ENCODE data around the gene UPB1. TPM values are rescaled to one million over a fixed set of nuclear protein-coding genes. Genes with fewer than 3 reads are reported as not detected.
"Not testable (repeated sequence)": the region's sequence is repeated elsewhere in the genome, so short reads cannot be mapped to it uniquely, and the experiment has no call there.

The UPB1 gene
- total RNA-seq, 1 experiment from 2014 or later: 0.11 TPM

DNA sequence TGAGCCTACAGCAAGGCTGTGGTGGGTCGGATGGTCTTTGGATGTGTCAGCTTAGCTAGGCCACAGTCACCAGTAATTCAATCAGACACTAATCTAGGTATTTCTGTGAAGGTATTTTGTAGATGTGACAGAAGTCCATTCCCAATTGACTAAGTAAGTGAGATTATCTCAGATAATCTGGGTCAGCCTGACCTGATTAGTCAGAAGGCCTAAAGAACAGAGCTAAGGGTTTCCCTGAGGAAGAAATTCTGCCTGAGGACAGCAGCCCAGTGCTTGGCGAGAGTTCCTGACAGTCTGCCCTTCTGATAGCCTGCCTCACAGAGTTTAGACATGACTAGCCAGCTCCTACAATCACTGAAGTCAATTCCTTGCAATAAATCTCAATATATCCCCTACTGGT, 31.1 kb downstream of the UPB1 start:
- Histone ChIP-seq H3K4me1 (ENCODE audit: insufficient read depth, low read length, poor library complexity, severe bottlenecking) (no peaks in the 10 kb centered on the region), H3K9me3 (ENCODE audit: low read depth, low read length, poor library complexity, severe bottlenecking) (no peaks in the 10 kb centered on the region), H3K27me3 (replicated peaks; ENCODE audit: insufficient read depth, low read depth, low read length, poor library complexity) (no peaks in the 10 kb centered on the region), H3K36me3 (ENCODE audit: insufficient read depth, low read length, poor library complexity, severe bottlenecking) (no peaks in the 10 kb centered on the region), H3K27ac (ENCODE audit: low read depth, low read length, poor library complexity, severe bottlenecking) (no peak overlapping the region), H3K4me3 (ENCODE audit: low read depth, low read length, poor library complexity, severe bottlenecking) (no peak overlapping the region)
- TF ChIP-seq CTCF (conservative IDR thresholded peaks at IDR 0.05; ENCODE audit: low read depth, low read length): no peak
- no peak for TF ChIP-seq EZH2 (IDR thresholded peaks at IDR 0.05; ENCODE audit: borderline replicate concordance, low read depth, low read length, poor library complexity, severe bottlenecking)
- no peak for DNase-seq (ENCODE audit: low spot score)
- BruUV-seq (replicated peaks): no TSS peak
- intact Hi-C loops (cut with micrococcal nuclease; ENCODE audit: unreplicated experiment): loop anchor here (5.0 kb wide), 1 partner anchor 339 kb away; no protein-coding TSS in a partner anchor
- ChIA-PET POLR2A (ENCODE audit: low non-redundant PET) (no interaction called here), CTCF (interaction anchor here (0.5 to 0.9 kb wide), 2 partner anchors 20 to 105 kb away, joined by 3 to 4 read pairs; no protein-coding TSS in a partner anchor)

DNA sequence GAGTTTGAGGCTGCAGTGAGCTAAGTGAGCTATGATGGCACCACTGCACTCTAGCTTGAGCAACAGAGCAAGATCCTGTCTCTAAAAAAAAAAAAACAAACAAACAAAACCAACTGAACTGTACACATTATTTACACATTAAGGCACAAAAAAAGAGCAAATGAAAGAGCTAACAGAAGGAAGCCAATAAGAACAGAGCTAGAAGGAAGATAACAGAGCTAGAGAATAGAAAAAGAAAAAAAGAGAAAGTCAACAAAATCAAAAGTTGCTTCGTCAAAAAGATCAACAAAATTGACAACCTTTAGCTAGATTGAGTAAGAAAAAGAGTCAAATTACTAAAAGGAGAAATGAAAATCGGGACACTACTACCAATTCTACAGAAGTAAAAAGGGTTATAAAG, 34.8 kb downstream of the UPB1 start:
- no TSS peak for BruUV-seq (replicated peaks)
- H3K9me3 ChIP-seq (ENCODE audit: low read depth, low read length, poor library complexity, severe bottlenecking): no peaks in the 10 kb centered on the region
- DNase-seq (ENCODE audit: low spot score): no peak
- no peaks in the 10 kb centered on the region for H3K4me1 ChIP-seq (ENCODE audit: insufficient read depth, low read length, poor library complexity, severe bottlenecking)
- ChIA-PET POLR2A (ENCODE audit: low non-redundant PET) (interaction anchor here (0.6 to 0.7 kb wide), 3 partner anchors 12 to 151 kb away, joined by 3 to 5 read pairs (median 3); no protein-coding TSS in a partner anchor), CTCF (interaction anchor here (0.6 kb wide), 3 partner anchors 36 to 573 kb away, joined by 3 to 6 read pairs (median 5); no protein-coding TSS in a partner anchor)
- no peaks in the 10 kb centered on the region for H3K27me3 ChIP-seq (replicated peaks; ENCODE audit: insufficient read depth, low read depth, low read length, poor library complexity)
- no peaks in the 10 kb centered on the region for H3K36me3 ChIP-seq (ENCODE audit: insufficient read depth, low read length, poor library complexity, severe bottlenecking)
- no peak overlapping the region for H3K27ac ChIP-seq (ENCODE audit: low read depth, low read length, poor library complexity, severe bottlenecking)
- intact Hi-C loops (cut with micrococcal nuclease; ENCODE audit: unreplicated experiment): loop anchor here (5.0 kb wide), 1 partner anchor 343 kb away; no protein-coding TSS in a partner anchor
- TF ChIP-seq CTCF (conservative IDR thresholded peaks at IDR 0.05; ENCODE audit: low read depth, low read length) (no peak), EZH2 (IDR thresholded peaks at IDR 0.05; ENCODE audit: borderline replicate concordance, low read depth, low read length, poor library complexity, severe bottlenecking) (no peak)
- no peak overlapping the region for H3K4me3 ChIP-seq (ENCODE audit: low read depth, low read length, poor library complexity, severe bottlenecking)

- H3K4me1 ChIP-seq (ENCODE audit: insufficient read depth, low read length, poor library complexity, severe bottlenecking); H3K27ac ChIP-seq (ENCODE audit: low read depth, low read length, poor library complexity, severe bottlenecking); H3K36me3 ChIP-seq (ENCODE audit: insufficient read depth, low read length, poor library complexity, severe bottlenecking); POLR2A ChIA-PET (ENCODE audit: low non-redundant PET); H3K27me3 ChIP-seq (replicated peaks; ENCODE audit: insufficient read depth, low read depth, low read length, poor library complexity); H3K4me3 ChIP-seq (ENCODE audit: low read depth, low read length, poor library complexity, severe bottlenecking); intact Hi-C loops (cut with micrococcal nuclease; ENCODE audit: unreplicated experiment); BruUV-seq (replicated peaks); H3K9me3 ChIP-seq (ENCODE audit: low read depth, low read length, poor library complexity, severe bottlenecking); DNase-seq (ENCODE audit: low spot score): not testable (repeated sequence)
- CTCF ChIA-PET: interaction anchor here (0.7 kb wide), 1 partner anchor 210 kb away, joined by 5 read pairs; no protein-coding TSS in a partner anchor
Measured at GRCh38 chr22:24530968-24531367, 35.8 kb downstream of the UPB1 start.

DNA sequence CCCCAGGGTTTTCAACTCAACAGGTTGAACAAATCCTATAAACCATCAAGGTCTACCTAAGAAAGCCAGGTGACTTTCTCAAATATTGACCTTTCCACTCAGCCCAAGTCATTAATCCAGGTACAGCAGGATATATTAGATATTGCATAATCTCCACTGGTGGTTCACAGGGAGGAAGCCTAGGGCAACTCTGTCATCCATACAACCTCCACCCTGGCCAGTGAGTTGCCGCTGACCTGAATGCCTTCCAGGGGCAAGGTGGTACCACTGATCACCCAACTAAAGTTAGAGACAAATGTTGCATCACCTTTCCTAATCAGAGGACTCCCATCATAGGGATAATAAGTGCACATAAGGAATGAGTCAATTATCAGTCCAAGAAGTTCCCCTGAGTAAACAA, 36.9 kb downstream of the UPB1 start:
- H3K4me3 ChIP-seq (ENCODE audit: low read depth, low read length, poor library complexity, severe bottlenecking): no peak overlapping the region
- no peak for DNase-seq (ENCODE audit: low spot score)
- no peak for TF ChIP-seq CTCF (conservative IDR thresholded peaks at IDR 0.05; ENCODE audit: low read depth, low read length)
- no peak for TF ChIP-seq EZH2 (IDR thresholded peaks at IDR 0.05; ENCODE audit: borderline replicate concordance, low read depth, low read length, poor library complexity, severe bottlenecking)
- no peaks in the 10 kb centered on the region for H3K27me3 ChIP-seq (replicated peaks; ENCODE audit: insufficient read depth, low read depth, low read length, poor library complexity)
- H3K4me1 ChIP-seq (ENCODE audit: insufficient read depth, low read length, poor library complexity, severe bottlenecking): no peaks in the 10 kb centered on the region
- intact Hi-C loops (cut with micrococcal nuclease; ENCODE audit: unreplicated experiment): no loop called here
- H3K27ac ChIP-seq (ENCODE audit: low read depth, low read length, poor library complexity, severe bottlenecking): no peak overlapping the region
- no peaks in the 10 kb centered on the region for H3K9me3 ChIP-seq (ENCODE audit: low read depth, low read length, poor library complexity, severe bottlenecking)
- H3K36me3 ChIP-seq (ENCODE audit: insufficient read depth, low read length, poor library complexity, severe bottlenecking): no peaks in the 10 kb centered on the region
- POLR2A ChIA-PET (ENCODE audit: low non-redundant PET): no interaction called here
- no TSS peak for BruUV-seq (replicated peaks)
- CTCF ChIA-PET: no interaction called here

All from A673 (cell line).